ENCODE data around the gene SLC25A40. TPM values are rescaled to one million over a fixed set of nuclear protein-coding genes. Genes with fewer than 3 reads are reported as not detected.
"Not testable (repeated sequence)": the region's sequence is repeated elsewhere in the genome, so short reads cannot be mapped to it uniquely, and the experiment has no call there.

The SLC25A40 gene
- polyA plus RNA-seq, 1 of the 3 experiments (the other 2 are of a cell fraction) = 5.5 TPM

- TF ChIP-seq NFIC (IDR thresholded peaks at IDR 0.05; ENCODE audit: borderline replicate concordance) (peak; percentile 10; the same call in 1 of the 2 replicates), GABPA (IDR thresholded peaks at IDR 0.05; ENCODE audit: low read depth) (peak; percentile 63), RXRA (IDR thresholded peaks at IDR 0.05; ENCODE audit: borderline replicate concordance, low read depth) (peak; percentile 39; the same call in 1 of the 2 replicates), RAD21 (IDR thresholded peaks at IDR 0.05; ENCODE audit: low read length) (no peak), YY1 (IDR thresholded peaks at IDR 0.05; ENCODE audit: low read depth) (peak; percentile 48), EZH2phosphoT487 (IDR thresholded peaks at IDR 0.05; ENCODE audit: borderline replicate concordance, low read depth) (no peak), NRF1 (IDR thresholded peaks at IDR 0.05; ENCODE audit: low read depth, low read length) (peak; percentile 66), RFX5 (IDR thresholded peaks at IDR 0.05; ENCODE audit: low read length) (0 out of 2 replicates have a peak, but pooled peaks have one; percentile 40), MAX (IDR thresholded peaks at IDR 0.05; ENCODE audit: low read depth) (peak; percentile 92), FOXJ3 (CRISPR knock-in tag; IDR thresholded peaks at IDR 0.05) (peak; percentile 84; the same call in 1 of the 2 replicates)
- TF ChIP-seq, protein P1, sequence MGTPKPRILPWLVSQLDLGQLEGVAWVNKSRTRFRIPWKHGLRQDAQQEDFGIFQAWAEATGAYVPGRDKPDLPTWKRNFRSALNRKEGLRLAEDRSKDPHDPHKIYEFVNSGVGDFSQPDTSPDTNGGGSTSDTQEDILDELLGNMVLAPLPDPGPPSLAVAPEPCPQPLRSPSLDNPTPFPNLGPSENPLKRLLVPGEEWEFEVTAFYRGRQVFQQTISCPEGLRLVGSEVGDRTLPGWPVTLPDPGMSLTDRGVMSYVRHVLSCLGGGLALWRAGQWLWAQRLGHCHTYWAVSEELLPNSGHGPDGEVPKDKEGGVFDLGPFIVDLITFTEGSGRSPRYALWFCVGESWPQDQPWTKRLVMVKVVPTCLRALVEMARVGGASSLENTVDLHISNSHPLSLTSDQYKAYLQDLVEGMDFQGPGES (IDR thresholded peaks at IDR 0.05; ENCODE audit: low read depth, low read length) = no peak
These were observed at the start of gene SLC25A40, which contains the start of gene DBF4 (continued) for GRCh38 chr7:87876040-87876868.

- H3K27ac ChIP-seq (ENCODE audit: low read depth in 2 of 2, low read length in 1 of 2); H3K4me2 ChIP-seq; H3K9me3 ChIP-seq; H3K79me2 ChIP-seq (ENCODE audit: insufficient read depth); H3K4me3 ChIP-seq (ENCODE audit: low read depth in 2 of 2, low read length in 1 of 2); H3K4me1 ChIP-seq (ENCODE audit: control insufficient read depth in 1 of 2, insufficient read depth in 2 of 2, low read depth in 1 of 2, low read length in 1 of 2); POLR2A ChIA-PET; H3K9ac ChIP-seq; CTCF ChIA-PET; H2AFZ ChIP-seq (ENCODE audit: low read depth); H3F3A ChIP-seq (replicated peaks; ENCODE audit: insufficient read depth); H4K20me1 ChIP-seq (ENCODE audit: insufficient read depth); H3K27me3 ChIP-seq (ENCODE audit: insufficient read depth); H3K9me2 ChIP-seq; H3K36me3 ChIP-seq (replicated peaks in 1 of 2; ENCODE audit: control insufficient read depth in 1 of 2, insufficient read depth in 2 of 2, low read length in 1 of 2); DNase-seq: not testable (repeated sequence)
- 89% methylated on average over 8 of the region's 8 CpGs for WGBS (ENCODE audit: low lambda C conversion rate)
These were observed 46.7 kb upstream of the SLC25A40 start for GRCh38 chr7:87922759-87923395.

- Histone ChIP-seq H3K4me1 (ENCODE audit: control insufficient read depth in 1 of 2, insufficient read depth in 2 of 2, low read depth in 1 of 2, low read length in 1 of 2) (no peaks in the 10 kb centered on the region), H4K20me1 (ENCODE audit: insufficient read depth) (no peaks in the 10 kb centered on the region), H3K36me3 (replicated peaks in 1 of 2; ENCODE audit: control insufficient read depth in 1 of 2, insufficient read depth in 2 of 2, low read length in 1 of 2) (no peaks in the 10 kb centered on the region), H3K4me3 (ENCODE audit: low read depth in 2 of 2, low read length in 1 of 2) (no peak overlapping the region), H3F3A (replicated peaks; ENCODE audit: insufficient read depth) (no peaks in the 10 kb centered on the region), H2AFZ (ENCODE audit: low read depth) (no peak overlapping the region), H3K79me2 (ENCODE audit: insufficient read depth) (no peaks in the 10 kb centered on the region; the same call in 1 of the 2 replicates), H3K9ac (no peak overlapping the region), H3K27me3 (ENCODE audit: insufficient read depth) (no peaks in the 10 kb centered on the region), H3K4me2 (no peak overlapping the region), H3K9me3 (no peaks in the 10 kb centered on the region), H3K27ac (ENCODE audit: low read depth in 2 of 2, low read length in 1 of 2) (no peak overlapping the region), H3K9me2 (no peaks in the 10 kb centered on the region)
- TF ChIP-seq FOSL2 (IDR thresholded peaks at IDR 0.05; ENCODE audit: borderline replicate concordance, low read depth) (no peak), EZH2phosphoT487 (IDR thresholded peaks at IDR 0.05; ENCODE audit: borderline replicate concordance, low read depth) (no peak), RAD21 (IDR thresholded peaks at IDR 0.05; ENCODE audit: low read length) (no peak), FOXJ3 (CRISPR knock-in tag; IDR thresholded peaks at IDR 0.05) (no peak), USF2 (IDR thresholded peaks at IDR 0.05; ENCODE audit: borderline replicate concordance, low read depth, low read length) (no peak), TEAD4 (IDR thresholded peaks at IDR 0.05; ENCODE audit: borderline replicate concordance, insufficient read depth) (no peak)
- ChIA-PET CTCF (interaction anchor here (1.3 to 1.7 kb wide), 5 partner anchors 9 to 191 kb away, joined by 3 to 6 read pairs (median 5); partner anchors contain the start of gene ADAM22), POLR2A (no interaction called here)
- DNase-seq = no peak
- 84% methylated on average over 5 of the region's 5 CpGs for WGBS (ENCODE audit: low lambda C conversion rate)
These were observed 44.4 kb upstream of the SLC25A40 start for GRCh38 chr7:87920578-87920977.

Measured in SK-N-SH (cell line).